Smooth muscle cell (in vitro differentiated cells): ENCODE data around the gene SELP. TPM values are rescaled to one million over a fixed set of nuclear protein-coding genes. Genes with fewer than 3 reads are reported as not detected.
"Not testable (repeated sequence)": the region's sequence is repeated elsewhere in the genome, so short reads cannot be mapped to it uniquely, and the experiment has no call there.

Experiments
- DNase-seq: peaks from one replicate; lab custom pipeline; 2025; ENCODE audit not compliant: unreplicated experiment; lab: John Stamatoyannopoulos, UW
- H2AFZ ChIP-seq: fragments of 200-600 bp; sonication (generic); 2 replicates; pipeline ENCODE4 v1.6.0; 2016; ENCODE audit warnings: antibody characterized with exemption, low read depth, mild to moderate bottlenecking
- H3F3A ChIP-seq: fragments of 200-600 bp; sonication (generic); 2 replicates; pipeline ENCODE4 v1.6.0; 2017; ENCODE audit warnings: antibody characterized with exemption, low read depth
- H3K27ac ChIP-seq: fragments of 200-600 bp; sonication (generic); 2 replicates; pipeline ENCODE4 v1.5.1; 2016; ENCODE audit warnings: low read depth, mild to moderate bottlenecking
- H3K27me3 ChIP-seq: fragments of 200-600 bp; sonication (generic); 2 replicates; pipeline ENCODE4 v1.6.1; 2016; ENCODE audit warnings: low read depth, mild to moderate bottlenecking
- H3K36me3 ChIP-seq: fragments of 200-600 bp; sonication (generic); 2 replicates; pipeline ENCODE4 v1.5.1; 2016; ENCODE audit warnings: low read depth
- H3K4me1 ChIP-seq: fragments of 200-600 bp; sonication (generic); 2 replicates; pipeline ENCODE4 v1.5.1; 2016; ENCODE audit warnings: low read depth
- H3K4me2 ChIP-seq: fragments of 200-600 bp; sonication (generic); 2 replicates; pipeline ENCODE4 v1.6.0; 2016; ENCODE audit warnings: mild to moderate bottlenecking
- H3K4me3 ChIP-seq: fragments of 200-600 bp; sonication (generic); 2 replicates; pipeline ENCODE4 v1.5.1; 2016; ENCODE audit warnings: mild to moderate bottlenecking
- H3K79me2 ChIP-seq: fragments of 200-600 bp; sonication (generic); 2 replicates; pipeline ENCODE4 v1.6.0; 2016; ENCODE audit warnings: low read depth, mild to moderate bottlenecking
- H3K9ac ChIP-seq: fragments of 200-600 bp; sonication (generic); 2 replicates; pipeline ENCODE4 v1.6.0; 2016; ENCODE audit warnings: low read depth
- H3K9me3 ChIP-seq: fragments of 200-600 bp; sonication (generic); replicated peaks from 2 replicates; pipeline ENCODE4 v1.5.1; 2016; ENCODE audit warnings: low read depth
- H4K20me1 ChIP-seq: fragments of 200-600 bp; sonication (generic); 2 replicates; pipeline ENCODE4 v1.6.0; 2016; ENCODE audit warnings: low read depth
- WGBS: methylation state at CpG from one replicate; pipeline ENCODE4 v1.1.7; 2016; ENCODE audit warnings: low lambda C conversion rate; 5-methylcytosine and 5-hydroxymethylcytosine counted together
- polyA plus RNA-seq: library from polyadenylated mRNA; unstranded; fragments of >200 nt; fragmentation: Nextera tagmentation; extraction: Ambion mirVana; gene quantifications from 2 replicates; pipeline ENCODE4 v1.2.1, GENCODE V29; 2016
- total RNA-seq: library from RNA; depleted of rRNA; stranded (reverse); fragments of >200 nt; gene quantifications from 2 replicates; pipeline ENCODE4 v1.2.3, GENCODE V29; 2014
- TF ChIP-seq, protein P1 (sequence below): fragments of 200-600 bp; sonication (generic); IDR thresholded peaks from 2 replicates; pipeline ENCODE4 v1.5.1; 2017; ENCODE audit warnings: borderline replicate concordance, mild to moderate bottlenecking, antibody characterized with exemption; ENCODE audit not compliant: insufficient read depth, poor library complexity, severe bottlenecking

The SELP gene
- total RNA-seq: 0.22 TPM in 1 of 2 replicates, not detected in the other
- polyA plus RNA-seq: not detected in 2 replicates

GRCh38 chr1:169630006-169630405 is at the start of gene SELP:
Gene SELP (minus strand): TSS chr1:169630124. CDS start chr1:169630074, 50 bp downstream.
- Histone ChIP-seq H3K4me3 (no peak within 1 kb of the TSS), H3K27me3 (no peaks in the 10 kb centered on the region), H3K27ac (no peak within 1 kb of the TSS), H2AFZ (no peak within 1 kb of the TSS), H3K36me3 (no peaks in the 10 kb centered on the region), H4K20me1 (no peaks in the 10 kb centered on the region), H3F3A (no peaks in the 10 kb centered on the region), H3K4me1 (no peaks in the 10 kb centered on the region), H3K9ac (no peak within 1 kb of the TSS), H3K4me2 (no peak within 1 kb of the TSS), H3K9me3 (peaks cover 3% of the 10 kb centered on the region), H3K79me2 (no peaks in the 10 kb centered on the region)
- no peak for DNase-seq
- TF ChIP-seq, protein P1, sequence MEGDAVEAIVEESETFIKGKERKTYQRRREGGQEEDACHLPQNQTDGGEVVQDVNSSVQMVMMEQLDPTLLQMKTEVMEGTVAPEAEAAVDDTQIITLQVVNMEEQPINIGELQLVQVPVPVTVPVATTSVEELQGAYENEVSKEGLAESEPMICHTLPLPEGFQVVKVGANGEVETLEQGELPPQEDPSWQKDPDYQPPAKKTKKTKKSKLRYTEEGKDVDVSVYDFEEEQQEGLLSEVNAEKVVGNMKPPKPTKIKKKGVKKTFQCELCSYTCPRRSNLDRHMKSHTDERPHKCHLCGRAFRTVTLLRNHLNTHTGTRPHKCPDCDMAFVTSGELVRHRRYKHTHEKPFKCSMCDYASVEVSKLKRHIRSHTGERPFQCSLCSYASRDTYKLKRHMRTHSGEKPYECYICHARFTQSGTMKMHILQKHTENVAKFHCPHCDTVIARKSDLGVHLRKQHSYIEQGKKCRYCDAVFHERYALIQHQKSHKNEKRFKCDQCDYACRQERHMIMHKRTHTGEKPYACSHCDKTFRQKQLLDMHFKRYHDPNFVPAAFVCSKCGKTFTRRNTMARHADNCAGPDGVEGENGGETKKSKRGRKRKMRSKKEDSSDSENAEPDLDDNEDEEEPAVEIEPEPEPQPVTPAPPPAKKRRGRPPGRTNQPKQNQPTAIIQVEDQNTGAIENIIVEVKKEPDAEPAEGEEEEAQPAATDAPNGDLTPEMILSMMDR: no peak
- 93% methylated on average over 1 of the region's 1 CpG for WGBS

GRCh38 chr1:169679692-169680091 is 49.8 kb upstream of the SELP start:
- no peaks in the 10 kb centered on the region for H4K20me1 ChIP-seq
- no peaks in the 10 kb centered on the region for H3K27me3 ChIP-seq
- TF ChIP-seq, protein P1: no peak
- no peaks in the 10 kb centered on the region for H3F3A ChIP-seq
- no peaks in the 10 kb centered on the region for H3K79me2 ChIP-seq
- no peaks in the 10 kb centered on the region for H3K9me3 ChIP-seq
- H3K36me3 ChIP-seq: no peaks in the 10 kb centered on the region
- no peak for DNase-seq
- H3K4me1 ChIP-seq: no peaks in the 10 kb centered on the region
- H3K27ac ChIP-seq: no peak overlapping the region
- no peak overlapping the region for H3K4me3 ChIP-seq
- WGBS: 58% methylated on average over 3 of the region's 3 CpGs
- no peak overlapping the region for H2AFZ ChIP-seq
- H3K4me2 ChIP-seq: no peak overlapping the region
- no peak overlapping the region for H3K9ac ChIP-seq

DNA sequence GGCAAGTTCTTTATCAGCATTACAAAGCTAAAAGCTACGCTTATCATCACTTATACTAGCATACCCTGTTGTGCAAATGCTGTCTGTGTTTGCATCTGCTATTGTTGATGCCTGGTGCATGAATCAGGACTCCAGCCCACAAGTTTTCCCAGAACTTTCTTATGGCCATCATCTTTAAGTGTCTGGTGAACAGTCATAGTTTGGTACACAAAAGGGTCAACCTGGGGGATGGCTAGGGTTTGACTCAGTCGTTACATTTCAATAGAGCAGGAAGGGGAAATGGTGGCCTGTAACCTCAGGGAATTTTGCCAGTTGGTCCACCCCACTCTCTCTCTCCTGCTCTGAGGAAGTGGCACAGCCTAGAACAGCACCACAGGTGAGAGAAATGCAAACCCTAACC is 46.1 kb upstream of the SELP start:
- WGBS: 18% methylated on average over 2 of the region's 2 CpGs
- Histone ChIP-seq H3K4me2 (peak overlapping the region; percentile 23), H3F3A (no peaks in the 10 kb centered on the region), H3K4me3 (no peak overlapping the region), H3K36me3 (no peaks in the 10 kb centered on the region), H3K9me3 (no peaks in the 10 kb centered on the region), H3K27me3 (no peaks in the 10 kb centered on the region), H3K79me2 (no peaks in the 10 kb centered on the region), H2AFZ (peak overlapping the region; percentile 14), H3K27ac (peak overlapping the region; percentile 11), H3K4me1 (no peaks in the 10 kb centered on the region), H4K20me1 (no peaks in the 10 kb centered on the region), H3K9ac (no peak overlapping the region)
- no peak for DNase-seq
- TF ChIP-seq, protein P1: no peak

DNA sequence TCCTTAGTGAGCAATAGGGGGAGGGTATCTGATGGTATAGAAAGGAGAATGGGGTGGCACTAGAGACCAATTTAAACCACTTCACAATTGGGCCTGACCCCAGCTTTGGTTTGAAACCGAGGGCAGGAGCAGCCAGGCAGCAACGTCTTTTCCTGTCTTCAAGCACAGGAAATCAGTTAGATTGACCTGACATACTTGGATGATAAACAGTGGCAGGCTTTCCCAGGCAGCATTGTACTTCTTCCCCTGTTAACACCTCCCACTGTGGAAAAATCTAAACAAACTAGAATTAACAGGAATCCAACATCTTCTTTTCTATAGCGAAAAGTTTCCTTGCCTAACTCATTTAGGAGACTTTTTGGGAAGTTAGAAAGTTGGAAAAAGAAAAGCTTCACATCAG is 40.9 kb upstream of the SELP start:
- Histone ChIP-seq H3K4me1 (no peaks in the 10 kb centered on the region), H3K27ac (no peak overlapping the region), H3F3A (no peaks in the 10 kb centered on the region), H3K4me2 (no peak overlapping the region), H4K20me1 (no peaks in the 10 kb centered on the region), H3K9me3 (no peaks in the 10 kb centered on the region), H3K4me3 (no peak overlapping the region), H3K79me2 (no peaks in the 10 kb centered on the region), H3K36me3 (no peaks in the 10 kb centered on the region), H3K27me3 (no peaks in the 10 kb centered on the region), H2AFZ (no peak overlapping the region), H3K9ac (no peak overlapping the region)
- TF ChIP-seq, protein P1: no peak
- WGBS: 70% methylated on average over 3 of the region's 3 CpGs
- DNase-seq: no peak

- not testable (repeated sequence) for DNase-seq, H3K79me2 ChIP-seq, H3K4me1 ChIP-seq, H3K27me3 ChIP-seq, H3K27ac ChIP-seq, H3K4me3 ChIP-seq, H3K9ac ChIP-seq, H4K20me1 ChIP-seq, H3F3A ChIP-seq, H3K9me3 ChIP-seq, H3K36me3 ChIP-seq, H3K4me2 ChIP-seq, H2AFZ ChIP-seq
- WGBS: 96% methylated on average over 3 of the region's 3 CpGs
Measured at GRCh38 chr1:169670244-169670643, 40.3 kb upstream of the SELP start.
